Epithelial cell of esophagus (primary cell): ENCODE results near the gene LENG8.

ENCODE experiments used
- DNase-seq: peaks from one replicate; pipeline ENCODE4 v3.0.0; 2010; ENCODE audit warnings: low read depth
- H3K4me3 ChIP-seq: 2 replicates; pipeline ENCODE4 v1.5.1; 2011; ENCODE audit warnings: mild to moderate bottlenecking, low read length, control low read depth
- TF ChIP-seq, protein P1 (sequence below): IDR thresholded peaks from 2 replicates; pipeline ENCODE4 v1.5.1; 2011; ENCODE audit warnings: low read depth, mild to moderate bottlenecking, low read length, control low read depth, inconsistent platforms; ENCODE audit not compliant: insufficient read depth; ENCODE audit errors: missing control alignments

Gene LENG8

DNA sequence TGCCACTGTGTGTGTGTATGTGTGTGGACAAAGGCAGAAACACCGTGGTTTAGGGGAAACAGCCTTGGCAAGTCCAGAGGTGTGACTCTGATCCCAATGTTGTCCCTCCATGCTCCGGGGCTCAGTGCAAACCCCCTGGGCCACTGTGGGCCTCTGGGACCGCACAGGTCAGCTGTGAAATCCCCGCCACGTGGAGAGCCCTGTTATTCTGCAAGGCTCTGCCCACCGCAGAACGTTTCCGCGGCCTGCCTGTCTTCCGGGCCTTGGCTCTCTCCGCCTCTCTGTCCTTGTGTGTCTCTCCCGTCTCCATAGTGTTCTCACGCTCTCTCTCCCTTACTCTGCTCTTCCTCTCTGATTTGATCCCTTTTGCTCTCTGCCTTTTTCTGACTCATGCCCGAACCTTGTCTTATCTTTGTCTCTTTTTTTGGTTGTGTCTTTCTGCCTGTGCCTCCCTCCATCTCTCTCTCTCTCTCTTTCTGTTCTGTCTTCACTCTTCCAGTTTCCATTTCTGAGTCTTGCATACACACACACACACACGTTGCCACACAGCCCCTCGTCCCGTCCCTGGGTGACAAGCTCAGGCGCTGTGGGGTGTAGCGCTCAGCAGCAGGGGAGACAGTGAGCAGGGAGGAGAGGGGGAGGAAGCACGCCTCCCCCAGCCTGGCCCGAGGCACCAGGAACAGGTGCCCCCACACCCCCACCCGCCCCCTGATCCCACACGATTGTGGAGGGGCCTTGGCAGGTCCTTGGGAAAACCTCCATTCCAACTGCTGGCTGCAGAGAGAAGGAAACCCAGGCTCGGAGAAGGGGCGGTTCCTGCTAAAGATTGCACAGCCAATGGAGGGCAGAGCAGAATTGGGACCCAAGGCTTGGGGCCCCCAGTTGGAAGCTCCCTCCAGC lies 30.7 kb upstream of the LENG8 start:
- DNase-seq, result no peak
- TF ChIP-seq, protein P1, sequence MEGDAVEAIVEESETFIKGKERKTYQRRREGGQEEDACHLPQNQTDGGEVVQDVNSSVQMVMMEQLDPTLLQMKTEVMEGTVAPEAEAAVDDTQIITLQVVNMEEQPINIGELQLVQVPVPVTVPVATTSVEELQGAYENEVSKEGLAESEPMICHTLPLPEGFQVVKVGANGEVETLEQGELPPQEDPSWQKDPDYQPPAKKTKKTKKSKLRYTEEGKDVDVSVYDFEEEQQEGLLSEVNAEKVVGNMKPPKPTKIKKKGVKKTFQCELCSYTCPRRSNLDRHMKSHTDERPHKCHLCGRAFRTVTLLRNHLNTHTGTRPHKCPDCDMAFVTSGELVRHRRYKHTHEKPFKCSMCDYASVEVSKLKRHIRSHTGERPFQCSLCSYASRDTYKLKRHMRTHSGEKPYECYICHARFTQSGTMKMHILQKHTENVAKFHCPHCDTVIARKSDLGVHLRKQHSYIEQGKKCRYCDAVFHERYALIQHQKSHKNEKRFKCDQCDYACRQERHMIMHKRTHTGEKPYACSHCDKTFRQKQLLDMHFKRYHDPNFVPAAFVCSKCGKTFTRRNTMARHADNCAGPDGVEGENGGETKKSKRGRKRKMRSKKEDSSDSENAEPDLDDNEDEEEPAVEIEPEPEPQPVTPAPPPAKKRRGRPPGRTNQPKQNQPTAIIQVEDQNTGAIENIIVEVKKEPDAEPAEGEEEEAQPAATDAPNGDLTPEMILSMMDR, result no peak
- no peak overlapping the region for H3K4me3 ChIP-seq

DNA sequence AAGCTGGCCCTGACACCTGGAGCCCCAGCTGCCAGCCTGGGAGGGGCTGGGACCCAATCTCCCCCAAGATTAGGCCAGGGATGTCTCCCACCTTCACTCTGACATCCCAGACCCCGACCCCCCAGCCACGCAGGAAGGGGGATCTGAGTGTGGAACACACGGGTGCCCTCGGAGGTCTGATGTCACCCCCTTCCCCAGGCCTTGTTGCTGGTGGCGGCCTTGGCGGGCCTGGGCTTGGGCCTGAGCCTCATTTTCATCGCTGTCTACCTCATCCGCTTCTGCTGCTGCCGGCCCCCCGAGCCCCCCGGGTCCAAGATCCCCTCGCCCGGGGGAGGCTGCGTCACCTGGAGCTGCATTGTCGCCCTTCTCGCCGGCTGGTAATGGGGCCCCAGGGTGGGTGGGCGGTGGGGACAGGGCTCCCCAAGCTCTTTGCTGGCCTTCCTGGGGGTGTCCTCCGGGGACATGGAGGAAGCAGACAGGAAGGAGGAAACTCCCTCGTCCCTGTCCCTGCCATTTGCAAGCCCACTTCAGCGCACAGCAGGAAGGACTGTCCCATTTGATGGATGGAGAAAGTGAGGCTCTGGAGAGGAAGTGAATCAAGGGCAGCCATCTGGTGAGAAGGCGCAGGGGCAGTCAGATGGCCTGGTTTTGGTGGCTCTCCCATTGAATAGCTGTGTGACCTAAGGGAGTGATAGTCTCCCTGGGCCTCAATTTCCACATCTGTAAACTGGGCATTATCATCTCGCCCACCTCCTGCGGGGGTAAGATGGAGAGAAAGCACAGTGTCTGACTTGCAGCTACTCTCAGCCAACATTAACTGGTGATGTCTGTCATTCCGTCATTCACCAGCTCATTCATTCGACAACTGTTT lies 29.8 kb upstream of the LENG8 start:
- no peak overlapping the region for H3K4me3 ChIP-seq
- no peak for DNase-seq

DNA sequence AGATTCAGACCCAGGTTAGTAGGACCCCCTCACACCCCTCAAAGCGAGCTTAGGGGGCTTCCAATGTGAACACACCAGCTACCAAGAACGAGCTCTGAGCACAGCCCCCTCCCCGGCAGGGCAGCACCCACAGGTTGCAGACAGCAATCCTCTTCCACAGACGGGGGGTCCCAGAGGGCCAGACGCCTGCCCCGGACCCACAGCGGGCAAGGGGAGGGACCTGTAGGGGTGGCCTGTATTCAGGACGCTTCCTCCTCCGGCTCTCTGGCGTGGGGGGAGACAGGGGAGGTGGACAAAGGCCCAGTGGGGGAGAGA lies 29.0 kb upstream of the LENG8 start:
- H3K4me3 ChIP-seq, result no peak overlapping the region
- TF ChIP-seq, protein P1, result no peak
- DNase-seq, result no peak

More for the DNA sequence above, 29.8 kb upstream of the LENG8 start:
- TF ChIP-seq, protein P1, result no peak

DNA sequence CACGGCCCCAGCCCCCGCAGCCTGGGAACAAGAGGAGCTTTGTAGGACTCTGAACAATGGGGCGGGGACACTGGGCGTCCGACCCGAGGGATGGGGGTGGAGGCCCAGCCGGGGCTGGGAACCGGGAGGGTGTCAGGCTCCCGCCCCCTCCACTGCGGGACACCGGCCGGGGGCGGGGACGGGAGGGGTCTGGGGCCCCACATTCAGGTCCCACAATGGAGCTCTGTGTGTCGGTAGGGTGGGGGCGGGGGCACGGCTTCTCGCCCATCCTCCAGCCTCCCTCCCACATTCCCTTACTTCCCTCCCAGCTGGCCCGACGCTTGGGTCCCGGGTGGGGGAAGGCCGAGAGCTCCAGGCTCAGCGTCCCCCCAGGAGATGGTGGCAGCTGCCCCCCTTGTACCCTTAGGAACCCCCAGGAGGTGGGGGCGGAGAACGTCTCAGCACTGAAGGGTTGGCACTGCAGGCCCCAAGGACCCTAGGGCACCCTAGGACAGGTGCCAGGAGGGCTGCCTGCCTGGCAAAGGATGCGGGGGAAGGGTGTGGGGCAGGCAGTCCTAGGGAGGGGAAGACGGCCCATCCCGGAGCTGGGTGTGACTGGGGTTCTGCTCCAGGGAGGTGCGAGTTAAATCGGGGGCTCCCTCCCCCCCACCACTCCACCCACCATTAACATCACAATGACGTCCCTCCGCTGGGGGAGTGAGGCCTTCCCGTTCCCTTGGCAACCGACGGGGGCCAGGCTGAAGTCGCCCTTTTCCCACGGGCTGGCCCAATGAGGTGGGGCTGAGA lies 28.4 kb upstream of the LENG8 start:
- TF ChIP-seq, protein P1, result no peak
- H3K4me3 ChIP-seq, result no peak overlapping the region
- no peak for DNase-seq

GRCh38 chr19:54421169-54421516 lies 27.9 kb upstream of the LENG8 start:
- H3K4me3 ChIP-seq, result no peak overlapping the region
- DNase-seq, result no peak
- TF ChIP-seq, protein P1, result no peak

GRCh38 chr19:54421521-54421920 lies 27.5 kb upstream of the LENG8 start:
- DNase-seq, result no peak
- H3K4me3 ChIP-seq, result no peak overlapping the region
- TF ChIP-seq, protein P1, result no peak
